Cardiac fibroblast (primary cell): ENCODE measurements around the gene PPP2R2C.

Experiments
- DNase-seq, 2 donors: peaks; one replicate each; pipeline versions ENCODE4 v3.0.0 to v3.0.0-alpha.2; 2010; ENCODE audit warnings: low read depth in 2 of 2
- H3K4me3 ChIP-seq, 2 donors: replicated peaks in 1 of 2; 1 replicate in 1 of 2; 2 replicates in 1 of 2; pipeline ENCODE4 v1.5.1; 2011; ENCODE audit warnings: low read depth in 2 of 2, low read length in 2 of 2, mild to moderate bottlenecking in 2 of 2, moderate library complexity in 1 of 2
- CTCF ChIP-seq: IDR thresholded peaks from one replicate; pipeline ENCODE4 v1.5.1; 2011; ENCODE audit warnings: low read depth, mild to moderate bottlenecking, low read length, inconsistent platforms

PPP2R2C gene

GRCh38 chr4:6325788-6326290, 146.6 kb downstream of the PPP2R2C start:
- no peak for TF ChIP-seq CTCF

GRCh38 chr4:6324999-6325787, 147.2 kb downstream of the PPP2R2C start:
- no peak for TF ChIP-seq CTCF
- DNase-seq, result peak in 1 of 2 donors; percentile 30
- no peak overlapping the region for H3K4me3 ChIP-seq

More at GRCh38 chr4:6325788-6326290, 146.6 kb downstream of the PPP2R2C start:
- DNase-seq, result no peak
- H3K4me3 ChIP-seq, result no peak overlapping the region

- no peak for DNase-seq
- H3K4me3 ChIP-seq, result no peak overlapping the region
- no peak for TF ChIP-seq CTCF
Measured at GRCh38 chr4:6324461-6324998, 147.9 kb downstream of the PPP2R2C start.

DNA sequence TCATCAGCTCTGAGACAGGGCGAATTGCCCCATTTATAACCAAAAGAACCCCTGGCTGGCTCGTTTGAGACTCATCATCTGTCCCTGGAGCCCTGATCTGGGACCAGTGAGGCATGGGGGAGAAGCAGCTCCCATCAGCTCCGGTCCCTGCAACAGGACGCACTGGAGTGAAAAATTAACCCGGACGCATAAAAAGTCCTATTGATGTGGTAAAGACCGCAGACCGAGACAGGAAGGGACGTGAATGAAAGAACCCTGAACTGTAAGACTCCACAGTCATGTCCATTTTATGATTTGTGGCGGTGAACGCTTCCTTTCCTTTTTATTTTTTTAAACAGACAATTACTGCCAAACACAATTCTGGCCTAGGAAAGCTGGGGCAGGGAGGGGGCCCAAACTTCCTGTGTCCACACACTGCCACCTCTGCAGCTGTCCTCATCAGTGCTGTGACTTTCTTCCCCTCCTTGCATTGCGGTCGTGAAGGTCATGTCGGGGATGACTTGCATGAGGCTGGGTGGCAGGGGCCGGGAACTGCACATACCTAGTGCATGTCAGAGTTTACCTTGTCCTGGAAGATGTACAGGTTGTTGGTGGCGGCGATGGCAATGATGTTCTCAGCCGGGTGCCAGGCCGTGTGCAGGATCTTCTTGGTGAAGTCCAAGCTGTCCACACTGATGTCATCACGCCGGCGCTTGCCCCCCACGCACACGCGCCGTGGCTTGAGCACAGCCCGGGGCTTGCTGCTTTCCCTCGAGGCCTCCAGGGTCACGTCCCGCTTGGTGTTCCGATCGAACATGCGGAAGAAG, 149.4 kb downstream of the PPP2R2C start:
- TF ChIP-seq CTCF, result no peak
- H3K4me3 ChIP-seq, result no peak overlapping the region
- no peak for DNase-seq

GRCh38 chr4:6322067-6322760, 150.2 kb downstream of the PPP2R2C start:
- H3K4me3 ChIP-seq, result no peak overlapping the region
- no peak for DNase-seq
- TF ChIP-seq CTCF, result no peak

DNA sequence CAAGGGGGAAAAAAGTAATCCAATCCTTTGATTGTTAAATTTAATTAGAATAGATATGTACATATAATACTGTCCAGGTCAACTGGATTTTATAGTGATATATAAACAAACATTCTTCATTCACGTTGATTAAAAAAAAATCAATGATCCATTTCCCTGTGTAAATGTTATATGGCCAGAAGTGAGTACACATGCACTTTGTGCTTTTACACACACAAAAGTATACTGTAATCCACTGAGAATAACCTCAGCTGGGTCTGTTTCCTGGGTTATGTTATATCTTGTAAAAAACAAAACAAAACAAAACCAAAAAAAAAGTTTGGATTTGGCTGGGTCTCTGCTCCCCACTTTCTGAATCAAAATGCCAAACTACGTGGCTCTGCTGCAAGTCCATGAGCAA, 151.1 kb downstream of the PPP2R2C start:
- no peak overlapping the region for H3K4me3 ChIP-seq
- no peak for TF ChIP-seq CTCF
- DNase-seq, result no peak
